Lung (tissue), 12 donors: Measurements from ENCODE around the gene CSPG4. TPM values are rescaled to one million over a fixed set of nuclear protein-coding genes. Genes with fewer than 3 reads are reported as not detected.
"Not testable (repeated sequence)": the region's sequence is repeated elsewhere in the genome, so short reads cannot be mapped to it uniquely, and the experiment has no call there.

Experiments used
- ATAC-seq: fragments of 200-7000 bp; cut with Tn5 transposase; one replicate; pipeline ENCODE4 v1.9.1; 2020; ENCODE audit warnings: moderate number of reproducible peaks; ENCODE audit not compliant: insufficient read depth, low FRiP score
- DNase-seq, 3 donors: peaks; one replicate each; pipeline ENCODE4 v3.0.0-alpha.2; 2013 to 2017
- H3K27ac ChIP-seq, 2 donors: one replicate each; pipeline ENCODE4 v1.5.1; 2013; ENCODE audit warnings: mild to moderate bottlenecking in 2 of 2, moderate library complexity in 2 of 2, control low read depth in 1 of 2, inconsistent platforms in 1 of 2, low read depth in 1 of 2, low read length in 1 of 2
- H3K27me3 ChIP-seq, 3 donors: one replicate each; pipeline ENCODE4 v1.5.1; 2013; ENCODE audit warnings: low read length in 2 of 3; ENCODE audit not compliant: control insufficient read depth in 3 of 3, insufficient read depth in 3 of 3
- H3K36me3 ChIP-seq, 4 donors: one replicate each; pipeline ENCODE4 v1.5.1; 2013; ENCODE audit warnings: low read length in 4 of 4, mild to moderate bottlenecking in 1 of 4, moderate library complexity in 1 of 4; ENCODE audit not compliant: control insufficient read depth in 4 of 4, insufficient read depth in 4 of 4
- H3K4me1 ChIP-seq, 5 donors: one replicate each; pipeline ENCODE4 v1.5.1; 2013; ENCODE audit warnings: low read length in 5 of 5, mild to moderate bottlenecking in 2 of 5, moderate library complexity in 1 of 5; ENCODE audit not compliant: control insufficient read depth in 5 of 5, insufficient read depth in 5 of 5
- H3K4me3 ChIP-seq: one replicate; pipeline ENCODE4 v1.5.1; 2013; ENCODE audit warnings: mild to moderate bottlenecking, control low read depth, moderate library complexity
- H3K9ac ChIP-seq, 2 donors: one replicate each; pipeline ENCODE4 v1.5.1; 2013; ENCODE audit warnings: low read length in 2 of 2, control low read depth in 1 of 2; ENCODE audit not compliant: insufficient read depth in 1 of 2
- H3K9me3 ChIP-seq, 4 donors: one replicate each; pipeline ENCODE4 v1.5.1; 2013; ENCODE audit warnings: low read length in 3 of 4, mild to moderate bottlenecking in 1 of 4, moderate library complexity in 1 of 4; ENCODE audit not compliant: control insufficient read depth in 4 of 4, insufficient read depth in 3 of 4
- WGBS, 2 donors: extraction: QIAGEN DNeasy Blood & Tissue Kit; methylation state at CpG; one replicate each; pipeline ENCODE4 v1.1.7; 2013; 5-methylcytosine and 5-hydroxymethylcytosine counted together
- polyA plus RNA-seq, 2 donors: library from polyadenylated mRNA; stranded (reverse); fragments of 200-250 nt; gene quantifications; one replicate each; pipeline ENCODE4 v1.2.1, GENCODE V29; 2013
- total RNA-seq, 2 donors: library from RNA; depleted of rRNA in 1 of 2; stranded (reverse); fragments of >200 nt in 1 of 2; gene quantifications; one replicate each; pipeline ENCODE4 v1.2.1, GENCODE V29; 2014 to 2021
- TF ChIP-seq, protein P1 (sequence below): IDR thresholded peaks from 2 replicates; pipeline ENCODE4 v1.5.1; 2012; ENCODE audit warnings: mild to moderate bottlenecking; ENCODE audit errors: control extremely low read depth, extremely low read depth
- donor health status: control.
- donor health status: control.
- donor health status: Bipolar disorder and iron deficiency.
- donor health status: healthy.
- donor health status: DM: yes; HTN: yes; CAD: no.

CSPG4 gene
- total and polyA plus RNA-seq, 4 donors, result 8.5 to 38.1 (median 24.2) TPM

DNA sequence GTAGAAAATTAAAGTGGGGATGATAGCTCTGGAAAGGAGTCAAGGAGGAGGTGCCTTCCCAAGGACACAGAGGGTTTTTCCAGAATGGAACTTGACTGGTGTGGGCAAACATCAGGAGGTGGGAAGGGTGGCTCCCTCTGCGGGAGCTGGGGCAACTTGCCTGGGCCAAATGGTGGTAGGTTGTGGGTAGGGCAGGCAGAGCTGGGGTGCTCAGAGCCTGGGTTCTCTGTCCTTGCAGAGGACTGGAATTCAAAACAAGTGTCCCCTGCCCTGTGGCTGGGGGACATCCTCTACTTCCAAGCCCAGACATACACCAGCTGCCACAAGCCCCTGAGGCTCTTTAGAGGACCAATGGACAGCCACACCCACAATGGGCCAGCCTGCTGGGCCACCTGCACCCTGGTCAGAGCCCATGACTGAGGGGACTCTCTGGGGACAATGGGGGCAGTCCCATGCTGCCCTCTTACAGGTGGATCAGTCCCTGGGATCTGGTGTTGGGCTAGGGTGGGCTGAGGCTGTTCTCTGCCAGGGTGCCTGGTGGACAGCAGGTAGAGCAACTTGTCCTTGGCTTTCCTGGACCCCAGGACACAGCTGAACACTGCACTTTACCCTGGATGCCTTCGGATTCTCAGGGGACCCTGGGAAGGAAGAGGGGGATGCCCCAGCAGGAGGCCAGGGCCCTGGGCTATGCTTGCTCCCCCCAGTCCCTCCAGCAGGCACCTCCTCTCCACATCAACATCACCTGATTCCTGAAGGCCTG is 38.6 kb upstream of the CSPG4 start:
- 50 to 61% methylated on average over 2 of the region's 2 CpGs for WGBS, 2 donors
- Histone ChIP-seq H3K9me3 (no peaks in the 10 kb centered on the region), H3K4me3 (no peak overlapping the region), H3K36me3 (no peaks in the 10 kb centered on the region), H3K27me3 (no peaks in the 10 kb centered on the region), H3K9ac (no peak overlapping the region), H3K27ac (no peak overlapping the region), H3K4me1 (no peaks in the 10 kb centered on the region)
- TF ChIP-seq, protein P1, sequence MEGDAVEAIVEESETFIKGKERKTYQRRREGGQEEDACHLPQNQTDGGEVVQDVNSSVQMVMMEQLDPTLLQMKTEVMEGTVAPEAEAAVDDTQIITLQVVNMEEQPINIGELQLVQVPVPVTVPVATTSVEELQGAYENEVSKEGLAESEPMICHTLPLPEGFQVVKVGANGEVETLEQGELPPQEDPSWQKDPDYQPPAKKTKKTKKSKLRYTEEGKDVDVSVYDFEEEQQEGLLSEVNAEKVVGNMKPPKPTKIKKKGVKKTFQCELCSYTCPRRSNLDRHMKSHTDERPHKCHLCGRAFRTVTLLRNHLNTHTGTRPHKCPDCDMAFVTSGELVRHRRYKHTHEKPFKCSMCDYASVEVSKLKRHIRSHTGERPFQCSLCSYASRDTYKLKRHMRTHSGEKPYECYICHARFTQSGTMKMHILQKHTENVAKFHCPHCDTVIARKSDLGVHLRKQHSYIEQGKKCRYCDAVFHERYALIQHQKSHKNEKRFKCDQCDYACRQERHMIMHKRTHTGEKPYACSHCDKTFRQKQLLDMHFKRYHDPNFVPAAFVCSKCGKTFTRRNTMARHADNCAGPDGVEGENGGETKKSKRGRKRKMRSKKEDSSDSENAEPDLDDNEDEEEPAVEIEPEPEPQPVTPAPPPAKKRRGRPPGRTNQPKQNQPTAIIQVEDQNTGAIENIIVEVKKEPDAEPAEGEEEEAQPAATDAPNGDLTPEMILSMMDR, result no peak
- DNase-seq, result no peak
- ATAC-seq, result no peak

DNA sequence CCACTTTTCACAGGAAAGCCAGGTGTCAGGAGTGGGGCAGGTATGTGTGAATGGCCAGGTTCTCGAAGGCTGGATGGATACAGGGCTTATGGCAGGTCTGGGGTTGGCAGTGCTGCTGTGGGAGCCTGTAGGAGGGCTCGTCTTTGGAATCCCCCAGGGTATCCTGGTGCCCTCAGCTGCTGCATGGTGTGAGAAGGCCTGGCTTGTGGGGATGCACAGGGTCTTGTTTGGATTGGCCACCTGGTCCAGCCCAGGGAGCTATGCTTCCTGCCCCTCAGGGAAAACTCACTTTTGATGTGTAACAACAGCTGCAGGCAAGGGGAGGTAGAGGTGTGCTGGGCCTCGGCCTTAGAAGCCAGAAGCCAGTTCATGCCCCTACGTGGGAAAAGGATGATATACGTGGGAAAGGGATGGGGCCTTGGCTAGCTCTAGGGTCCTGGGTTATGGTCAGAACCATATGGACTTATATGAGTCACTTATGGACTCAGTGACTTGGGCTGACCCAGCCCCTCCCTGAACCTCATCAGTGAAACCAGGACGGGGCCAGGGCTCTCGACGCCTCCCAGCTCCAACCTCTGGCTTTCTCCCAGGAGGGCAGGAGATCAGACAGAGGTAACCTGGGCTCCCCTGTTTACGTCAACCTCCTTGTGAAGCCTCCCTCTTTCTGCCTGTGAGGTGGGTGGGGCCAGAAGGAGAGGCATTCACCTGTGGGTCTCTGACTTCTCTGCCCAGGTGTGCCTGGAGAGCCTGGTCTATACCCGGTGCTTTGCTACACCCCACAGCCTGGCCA is 37.8 kb upstream of the CSPG4 start:
- TF ChIP-seq, protein P1, result no peak
- Histone ChIP-seq H3K4me1 (no peaks in the 10 kb centered on the region), H3K9me3 (no peaks in the 10 kb centered on the region), H3K27ac (no peak overlapping the region), H3K4me3 (no peak overlapping the region), H3K9ac (no peak overlapping the region), H3K27me3 (no peaks in the 10 kb centered on the region), H3K36me3 (no peaks in the 10 kb centered on the region)
- no peak for DNase-seq
- 92 to 93% methylated on average over 10 of the region's 10 CpGs for WGBS, 2 donors
- ATAC-seq, result no peak

DNA sequence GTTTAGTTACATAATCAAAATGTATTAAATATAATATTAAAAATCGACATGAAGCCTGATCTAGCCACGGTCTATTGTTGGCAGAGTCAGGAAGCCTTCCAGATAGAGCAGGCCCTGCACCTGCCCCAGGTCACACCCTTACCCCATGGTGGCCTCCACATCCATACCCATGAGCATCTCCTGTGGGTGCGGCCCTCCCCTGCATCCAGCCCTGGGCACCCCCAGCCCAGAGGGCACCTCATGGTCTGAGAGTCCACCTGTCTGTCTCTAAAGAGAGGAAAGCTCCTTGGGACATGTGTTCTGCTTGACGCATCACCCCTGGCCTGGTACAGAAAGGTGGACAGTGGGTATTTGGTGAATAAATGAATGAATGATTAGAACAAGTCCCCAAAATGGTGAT is 37.2 kb upstream of the CSPG4 start:
- 96 to 98% methylated on average over 4 of the region's 4 CpGs for WGBS, 2 donors
- ATAC-seq, result no peak
- H3K4me1 ChIP-seq, result no peaks in the 10 kb centered on the region
- TF ChIP-seq, protein P1, result no peak
- DNase-seq, result no peak
- H3K27me3 ChIP-seq, result no peaks in the 10 kb centered on the region
- no peak overlapping the region for H3K4me3 ChIP-seq
- no peak overlapping the region for H3K9ac ChIP-seq
- no peaks in the 10 kb centered on the region for H3K9me3 ChIP-seq
- H3K36me3 ChIP-seq, result no peaks in the 10 kb centered on the region
- H3K27ac ChIP-seq, result no peak overlapping the region

DNA sequence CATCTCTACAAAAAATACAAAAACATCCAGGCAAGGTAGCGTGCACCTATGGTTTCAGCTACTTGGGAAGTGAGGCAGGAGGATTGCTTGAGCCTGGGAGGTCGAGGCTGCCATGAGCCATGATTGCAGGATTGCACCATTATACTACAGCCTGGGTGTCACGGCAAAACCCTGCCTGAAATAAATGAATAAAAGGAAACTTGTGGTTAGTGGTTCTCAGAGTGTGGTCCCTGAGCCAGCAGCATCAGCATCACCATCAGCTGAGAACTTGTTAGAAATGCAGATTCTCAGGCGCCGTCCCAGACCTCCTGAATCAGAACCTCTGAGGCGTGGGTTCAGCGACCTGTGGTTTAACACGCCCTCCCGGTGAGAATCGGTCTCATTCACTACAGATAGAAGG is 36.2 kb upstream of the CSPG4 start:
- not testable (repeated sequence) for ATAC-seq, DNase-seq, H3K9me3 ChIP-seq, H3K36me3 ChIP-seq, H3K4me1 ChIP-seq, H3K27me3 ChIP-seq, H3K9ac ChIP-seq, H3K4me3 ChIP-seq, H3K27ac ChIP-seq
- 53 to 71% methylated on average over 6 to 8 of the region's 10 CpGs for WGBS, 2 donors

DNA sequence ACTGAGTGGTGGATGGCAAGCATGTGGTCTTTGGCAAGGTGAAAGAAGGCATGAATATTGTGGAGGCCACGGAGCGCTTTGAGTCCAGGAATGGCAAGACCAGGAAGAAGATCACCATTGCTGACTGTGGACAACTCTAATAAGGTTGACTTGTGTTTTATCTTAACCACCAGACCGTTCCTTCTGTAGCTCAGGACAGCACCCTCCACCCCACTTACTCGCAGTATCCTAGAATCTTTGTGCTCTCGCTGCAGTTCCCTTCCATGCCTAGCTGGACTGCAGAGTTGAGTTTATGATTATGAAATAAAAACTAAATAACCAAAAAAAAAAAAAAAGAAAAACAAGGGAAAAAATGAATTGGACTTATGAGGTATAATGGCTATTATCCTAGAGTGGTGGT is 34.5 kb upstream of the CSPG4 start:
- not testable (repeated sequence) for H3K9ac ChIP-seq, ATAC-seq, H3K27me3 ChIP-seq, H3K9me3 ChIP-seq, DNase-seq, H3K4me3 ChIP-seq, H3K27ac ChIP-seq, H3K36me3 ChIP-seq, H3K4me1 ChIP-seq
- WGBS, 2 donors, result 91 to 96% methylated on average over 5 of the region's 5 CpGs
